Measurements from ENCODE around the gene UBE3C. TPM values are rescaled to one million over a fixed set of nuclear protein-coding genes. Genes with fewer than 3 reads are reported as not detected.

UBE3C gene
- total and polyA plus RNA-seq, 7 experiments from 2014 or later, result 21.3 to 64.6 (median 53.9) TPM

DNA sequence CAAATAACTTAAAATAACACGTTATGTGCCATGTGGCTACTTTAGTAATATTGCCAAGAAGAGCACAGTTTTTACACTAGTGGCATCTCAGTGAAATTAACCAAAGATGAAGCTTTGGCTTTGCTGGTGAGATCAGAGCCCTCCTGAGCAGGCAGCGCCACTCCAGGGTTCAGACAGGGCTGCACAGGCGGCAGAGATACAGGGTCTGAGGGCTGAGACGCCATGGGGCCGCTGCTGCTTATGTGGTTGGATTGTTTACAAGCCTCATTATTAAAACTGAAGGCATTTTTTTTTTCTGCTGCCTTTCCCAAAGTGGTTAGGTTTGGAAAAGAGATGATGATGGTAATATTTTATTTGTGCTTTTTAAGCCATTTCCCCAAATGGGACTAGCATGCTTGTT is 129.2 kb downstream of the UBE3C start:
- H3K4me3 ChIP-seq (ENCODE audit: low read length), result no peak overlapping the region
- ChIA-PET CTCF (no interaction called here), POLR2A (no interaction called here)
- H3K27ac Mint-ChIP-seq, result no peak overlapping the region
- H3K4me1 ChIP-seq (ENCODE audit: control insufficient read depth in 2 of 2, insufficient read depth in 2 of 2, low read length in 2 of 2), result peaks cover 0 to 3% of the 10 kb centered on the region in 2 donors
- ATAC-seq (no peak), DNase-seq (no peak)
- H3K27me3 Mint-ChIP-seq, result no peaks in the 10 kb centered on the region
- H3K4me1 Mint-ChIP-seq, result peaks cover 0 to 5% (median 0%) of the 10 kb centered on the region in 7 donors
- peaks cover 7 to 29% (median 15%) of the 10 kb centered on the region in 5 donors for H3K36me3 Mint-ChIP-seq
- intact Hi-C loops (cut with micrococcal nuclease), result no loop called here
- no peaks in the 10 kb centered on the region for H3K9me3 ChIP-seq (ENCODE audit: control insufficient read depth in 2 of 3, low read length in 3 of 3)
- no peaks in the 10 kb centered on the region for H3K9me3 Mint-ChIP-seq
- no peak overlapping the region for H3K27ac ChIP-seq (ENCODE audit: low read depth, low read length)
- no peak overlapping the region for H3K4me3 Mint-ChIP-seq
- H3K27me3 ChIP-seq (ENCODE audit: control insufficient read depth in 2 of 2, insufficient read depth in 2 of 2, low read length in 2 of 2), result no peaks in the 10 kb centered on the region
- peaks cover 0 to 60% (median 0%) of the 10 kb centered on the region in 3 experiments for H3K36me3 ChIP-seq (ENCODE audit: control insufficient read depth in 2 of 3, insufficient read depth in 3 of 3, low read length in 3 of 3)

- Histone ChIP-seq H3K36me3 (ENCODE audit: control insufficient read depth in 2 of 3, insufficient read depth in 3 of 3, low read length in 3 of 3) (peaks cover 0 to 60% (median 0%) of the 10 kb centered on the region in 3 experiments), H3K4me1 (ENCODE audit: control insufficient read depth in 2 of 2, insufficient read depth in 2 of 2, low read length in 2 of 2) (peaks cover 0 to 3% of the 10 kb centered on the region in 2 donors), H3K27me3 (ENCODE audit: control insufficient read depth in 2 of 2, insufficient read depth in 2 of 2, low read length in 2 of 2) (no peaks in the 10 kb centered on the region), H3K4me3 (ENCODE audit: low read length) (no peak overlapping the region), H3K9me3 (ENCODE audit: control insufficient read depth in 2 of 3, low read length in 3 of 3) (no peaks in the 10 kb centered on the region), H3K27ac (ENCODE audit: low read depth, low read length) (no peak overlapping the region)
- Mint-ChIP-seq H3K4me3 (no peak overlapping the region), H3K27me3 (no peaks in the 10 kb centered on the region), H3K9me3 (no peaks in the 10 kb centered on the region), H3K4me1 (peaks cover 0 to 7% (median 2%) of the 10 kb centered on the region in 7 donors), H3K36me3 (peaks cover 7 to 29% (median 15%) of the 10 kb centered on the region in 5 donors), H3K27ac (peak overlapping the region in 1 of 9 donors; percentile 57)
- DNase-seq, result no peak
- CTCF ChIA-PET, result interaction anchor here (1.4 kb wide), 1 partner anchor 10 kb away, joined by 3 read pairs; no protein-coding TSS in a partner anchor
- intact Hi-C loops (cut with micrococcal nuclease), result no loop called here
- ATAC-seq, result no peak
- POLR2A ChIA-PET, result no interaction called here
Observed at GRCh38 chr7:157268540-157268939, 129.8 kb downstream of the UBE3C start.

- H3K4me3 ChIP-seq (ENCODE audit: low read length), result no peak overlapping the region
- no peaks in the 10 kb centered on the region for H3K27me3 Mint-ChIP-seq
- H3K36me3 ChIP-seq (ENCODE audit: control insufficient read depth in 2 of 3, insufficient read depth in 3 of 3, low read length in 3 of 3), result peaks cover 0 to 51% (median 0%) of the 10 kb centered on the region in 3 experiments
- POLR2A ChIA-PET, result no interaction called here
- no peak for DNase-seq
- ATAC-seq, result no peak
- peak overlapping the region in 1 of 10 donors; percentile 17 for H3K4me3 Mint-ChIP-seq
- no peaks in the 10 kb centered on the region for H3K27me3 ChIP-seq (ENCODE audit: control insufficient read depth in 2 of 2, insufficient read depth in 2 of 2, low read length in 2 of 2)
- H3K9me3 ChIP-seq (ENCODE audit: control insufficient read depth in 2 of 3, low read length in 3 of 3), result no peaks in the 10 kb centered on the region
- peaks cover 0 to 7% (median 4%) of the 10 kb centered on the region in 7 donors for H3K4me1 Mint-ChIP-seq
- H3K4me1 ChIP-seq (ENCODE audit: control insufficient read depth in 2 of 2, insufficient read depth in 2 of 2, low read length in 2 of 2), result peaks cover 0 to 3% of the 10 kb centered on the region in 2 donors
- CTCF ChIA-PET, result interaction anchor here (0.6 to 1.4 kb wide), 3 partner anchors 9 to 76 kb away, joined by 3 read pairs; no protein-coding TSS in a partner anchor
- H3K36me3 Mint-ChIP-seq, result peaks cover 7 to 26% (median 15%) of the 10 kb centered on the region in 5 donors
- intact Hi-C loops (cut with micrococcal nuclease), result no loop called here
- no peaks in the 10 kb centered on the region for H3K9me3 Mint-ChIP-seq
- peak overlapping the region in 2 of 9 donors; percentile 25 to 70 for H3K27ac Mint-ChIP-seq
- H3K27ac ChIP-seq (ENCODE audit: low read depth, low read length), result no peak overlapping the region
Observed at GRCh38 chr7:157269341-157270059, 130.8 kb downstream of the UBE3C start.

- Mint-ChIP-seq H3K36me3 (peaks cover 7 to 23% (median 13%) of the 10 kb centered on the region in 5 donors), H3K4me1 (peaks cover 0 to 7% (median 4%) of the 10 kb centered on the region in 7 donors), H3K4me3 (no peak overlapping the region), H3K9me3 (no peaks in the 10 kb centered on the region), H3K27ac (peak overlapping the region in 1 of 9 donors; percentile 65), H3K27me3 (no peaks in the 10 kb centered on the region)
- Histone ChIP-seq H3K9me3 (ENCODE audit: control insufficient read depth in 2 of 3, low read length in 3 of 3) (no peaks in the 10 kb centered on the region), H3K4me3 (ENCODE audit: low read length) (no peak overlapping the region), H3K27ac (ENCODE audit: low read depth, low read length) (no peak overlapping the region), H3K27me3 (ENCODE audit: control insufficient read depth in 2 of 2, insufficient read depth in 2 of 2, low read length in 2 of 2) (no peaks in the 10 kb centered on the region), H3K4me1 (ENCODE audit: control insufficient read depth in 2 of 2, insufficient read depth in 2 of 2, low read length in 2 of 2) (peaks cover 0 to 3% of the 10 kb centered on the region in 2 donors), H3K36me3 (ENCODE audit: control insufficient read depth in 2 of 3, insufficient read depth in 3 of 3, low read length in 3 of 3) (peaks cover 0 to 46% (median 0%) of the 10 kb centered on the region in 3 experiments)
- ChIA-PET CTCF (no interaction called here), POLR2A (no interaction called here)
- ATAC-seq (no peak), DNase-seq (no peak)
- intact Hi-C loops (cut with micrococcal nuclease), result no loop called here
Observed at GRCh38 chr7:157270060-157270444, 131.3 kb downstream of the UBE3C start.

DNA sequence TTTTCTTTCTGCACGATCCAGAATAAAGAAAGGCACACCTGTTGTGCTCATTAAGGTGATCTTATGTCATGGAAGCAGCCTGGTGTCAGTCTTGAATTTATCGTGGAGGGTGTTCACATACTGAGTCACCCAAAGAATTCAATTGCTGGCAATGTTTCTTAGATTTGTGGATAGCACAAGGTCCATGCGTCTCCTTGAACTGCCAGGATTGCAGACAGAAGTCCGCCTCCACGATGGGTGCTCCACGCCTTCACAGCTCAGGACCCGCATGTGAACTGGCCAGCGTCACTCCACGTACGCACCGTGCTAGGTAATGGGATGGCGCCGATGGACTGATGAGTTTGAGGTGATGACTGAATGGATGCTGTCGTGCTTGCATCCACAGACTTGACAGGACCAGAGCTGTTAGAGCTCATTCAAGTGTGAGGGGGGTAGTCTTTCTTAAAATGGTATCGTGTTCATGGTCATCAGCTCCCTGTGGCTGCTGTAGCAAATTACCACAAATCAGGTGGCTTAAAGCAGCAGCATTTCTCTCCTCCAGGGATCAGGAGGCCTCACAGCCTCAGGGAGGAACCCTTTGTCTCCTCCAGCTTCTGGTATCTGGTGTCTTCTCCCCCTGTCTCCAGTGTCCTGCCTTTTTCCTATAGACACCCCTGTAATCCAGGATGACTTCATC is 132.7 kb downstream of the UBE3C start:
- ChIA-PET CTCF (interaction anchor here (1.0 to 1.3 kb wide), 3 partner anchors 16 to 303 kb away, joined by 3 read pairs; no protein-coding TSS in a partner anchor), POLR2A (no interaction called here)
- H3K27ac ChIP-seq (ENCODE audit: low read depth, low read length), result no peak overlapping the region
- DNase-seq, result no peak
- peak overlapping the region in 4 of 9 donors; percentile 19 to 74 (median 44) for H3K27ac Mint-ChIP-seq
- H3K4me1 Mint-ChIP-seq, result peaks cover 0 to 10% (median 5%) of the 10 kb centered on the region in 7 donors
- ATAC-seq, result no peak
- H3K4me1 ChIP-seq (ENCODE audit: control insufficient read depth in 2 of 2, insufficient read depth in 2 of 2, low read length in 2 of 2), result peaks cover 0 to 5% of the 10 kb centered on the region in 2 donors
- no peaks in the 10 kb centered on the region for H3K27me3 ChIP-seq (ENCODE audit: control insufficient read depth in 2 of 2, insufficient read depth in 2 of 2, low read length in 2 of 2)
- no peaks in the 10 kb centered on the region for H3K9me3 ChIP-seq (ENCODE audit: control insufficient read depth in 2 of 3, low read length in 3 of 3)
- intact Hi-C loops (cut with micrococcal nuclease), result no loop called here
- no peaks in the 10 kb centered on the region for H3K27me3 Mint-ChIP-seq
- no peak overlapping the region for H3K4me3 Mint-ChIP-seq
- H3K36me3 Mint-ChIP-seq, result peaks cover 4 to 18% (median 8%) of the 10 kb centered on the region in 5 donors
- no peaks in the 10 kb centered on the region for H3K9me3 Mint-ChIP-seq
- peaks cover 0 to 37% (median 0%) of the 10 kb centered on the region in 3 experiments for H3K36me3 ChIP-seq (ENCODE audit: control insufficient read depth in 2 of 3, insufficient read depth in 3 of 3, low read length in 3 of 3)
- H3K4me3 ChIP-seq (ENCODE audit: low read length), result no peak overlapping the region

DNA sequence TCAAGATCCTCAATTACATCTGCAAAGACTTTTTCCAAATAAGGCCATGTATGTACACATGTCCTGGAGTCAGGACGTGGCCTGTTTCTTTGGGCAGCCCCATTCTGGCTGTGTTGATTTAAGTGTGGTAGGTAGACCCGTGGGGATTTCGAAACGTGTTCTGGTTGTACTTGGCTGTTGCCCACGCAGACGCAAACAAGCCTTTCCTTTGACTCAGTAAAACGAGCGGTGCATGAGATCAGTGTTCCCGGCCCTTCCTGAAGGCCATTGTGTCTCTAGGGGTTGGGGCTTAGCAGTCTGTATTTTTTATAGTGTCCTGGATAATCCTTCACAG is 133.2 kb downstream of the UBE3C start:
- peaks cover 4 to 18% (median 8%) of the 10 kb centered on the region in 5 donors for H3K36me3 Mint-ChIP-seq
- Histone ChIP-seq H3K27ac (ENCODE audit: low read depth, low read length) (no peak overlapping the region), H3K4me3 (ENCODE audit: low read length) (no peak overlapping the region), H3K27me3 (ENCODE audit: control insufficient read depth in 2 of 2, insufficient read depth in 2 of 2, low read length in 2 of 2) (no peaks in the 10 kb centered on the region), H3K9me3 (ENCODE audit: control insufficient read depth in 2 of 3, low read length in 3 of 3) (no peaks in the 10 kb centered on the region), H3K4me1 (ENCODE audit: control insufficient read depth in 2 of 2, insufficient read depth in 2 of 2, low read length in 2 of 2) (peaks cover 5 to 11% of the 10 kb centered on the region in 2 donors), H3K36me3 (ENCODE audit: control insufficient read depth in 2 of 3, insufficient read depth in 3 of 3, low read length in 3 of 3) (peaks cover 0 to 34% (median 0%) of the 10 kb centered on the region in 3 experiments)
- no peak overlapping the region for H3K4me3 Mint-ChIP-seq
- ChIA-PET POLR2A (no interaction called here), CTCF (interaction anchor here (1.2 to 1.3 kb wide), 2 partner anchors 16 to 20 kb away, joined by 3 read pairs; no protein-coding TSS in a partner anchor)
- peaks cover 0 to 14% (median 9%) of the 10 kb centered on the region in 7 donors for H3K4me1 Mint-ChIP-seq
- intact Hi-C loops (cut with micrococcal nuclease), result loop anchor here (2.0 kb wide), 3 partner anchors 31 to 323 kb away; partner anchors contain the start of gene NOM1 (in 1 of the 2)
- no peaks in the 10 kb centered on the region for H3K9me3 Mint-ChIP-seq
- no peaks in the 10 kb centered on the region for H3K27me3 Mint-ChIP-seq
- H3K27ac Mint-ChIP-seq, result peak overlapping the region in 3 of 9 donors; percentile 19 to 74 (median 44)
- no peak for DNase-seq
- ATAC-seq, result no peak
